Panc1 (cell line): Measurements from ENCODE around the gene CDH13. TPM values are rescaled to one million over a fixed set of nuclear protein-coding genes. Genes with fewer than 3 reads are reported as not detected.

Experiments used
- ATAC-seq: fragments of 200-7000 bp; cut with Tn5 transposase; 2 replicates; pipeline ENCODE4 v1.9.1; 2020; ENCODE audit warnings: mild to moderate bottlenecking, moderate library complexity
- BruUV-seq: library from RNA; stranded (reverse); fragments of 400-500 nt; replicated peaks from 2 replicates; lab custom pipeline; 2021; lab: Mats Ljungman, UMichigan
- CTCF ChIA-PET: fragments of 300-600 bp; sonication (Branson Sonifier 250); formaldehyde crosslinking; loops from one replicate; lab custom pipeline; 2022; ENCODE audit warnings: antibody characterized with exemption; lab: Charles Lee
- POLR2A ChIA-PET: fragments of 300-600 bp; sonication (Branson Sonifier 250); formaldehyde crosslinking; loops from one replicate; lab custom pipeline; 2022; ENCODE audit warnings: antibody characterized with exemption; lab: Charles Lee
- DNase-seq: peaks from one replicate; pipeline ENCODE4 v3.0.0-alpha.2; 2010; ENCODE audit warnings: low read depth, low spot score
- H3K27ac ChIP-seq: 2 replicates; pipeline ENCODE4 v1.5.1; 2011; ENCODE audit warnings: mild to moderate bottlenecking, low read length, inconsistent platforms
- H3K27me3 ChIP-seq: fragments of 200-500 bp; sonication (Bioruptor generic); 2 replicates; pipeline ENCODE4 v1.6.0; 2014; ENCODE audit warnings: low read length, inconsistent platforms; ENCODE audit not compliant: control insufficient read depth, insufficient read depth
- H3K36me3 ChIP-seq: fragments of 200-500 bp; sonication (Bioruptor generic); 2 replicates; pipeline ENCODE4 v1.5.1; 2014; ENCODE audit warnings: inconsistent platforms, mild to moderate bottlenecking, low read length, moderate library complexity; ENCODE audit not compliant: control insufficient read depth, insufficient read depth
- H3K4me1 ChIP-seq: 2 replicates; pipeline ENCODE4 v1.5.1; 2011; ENCODE audit warnings: inconsistent platforms, mild to moderate bottlenecking, low read length, moderate library complexity; ENCODE audit not compliant: control insufficient read depth, insufficient read depth
- H3K4me3 ChIP-seq, 2 experiments: 2 replicates each; pipeline ENCODE4 v1.5.1; 2011 to 2012; ENCODE audit warnings: low read depth in 2 of 2, low read length in 2 of 2, mild to moderate bottlenecking in 2 of 2, inconsistent platforms in 1 of 2, moderate library complexity in 1 of 2
- H3K9me3 ChIP-seq: fragments of 200-500 bp; sonication (Bioruptor generic); 2 replicates; pipeline ENCODE4 v1.5.1; 2014; ENCODE audit warnings: low read depth, mild to moderate bottlenecking, inconsistent platforms, low read length, moderate library complexity; ENCODE audit not compliant: control insufficient read depth, insufficient read depth
- POLR2AphosphoS5 ChIP-seq: IDR thresholded peaks from 2 replicates; pipeline ENCODE4 v1.6.1; 2012; ENCODE audit warnings: mild to moderate bottlenecking, low read depth, low read length, moderate library complexity
- SIN3A ChIP-seq: IDR thresholded peaks from 2 replicates; pipeline ENCODE4 v1.6.1; 2012; ENCODE audit warnings: low read depth, mild to moderate bottlenecking, low read length, moderate library complexity, borderline replicate concordance; ENCODE audit not compliant: insufficient read depth
- TCF7L2 ChIP-seq: IDR thresholded peaks from 2 replicates; pipeline ENCODE4 v1.6.1; 2011; ENCODE audit warnings: mild to moderate bottlenecking, low read depth, low read length, inconsistent platforms
- in situ Hi-C: cut with HindIII; loops from 2 replicates; pipeline ENCODE4 v1.10.0; 2016; ENCODE audit warnings: low sequenced_read_pairs, low pct_unique_long_range_greater_than_20kb
- intact Hi-C: fragments of 100-400 bp; cut with micrococcal nuclease; formaldehyde crosslinking; loops from one replicate; pipeline ENCODE4 v1.10.0; 2022; ENCODE audit not compliant: unreplicated experiment
- total RNA-seq: library from RNA; stranded (reverse); gene quantifications from one replicate; pipeline ENCODE4 v1.2.1, GENCODE V29; 2021; ENCODE audit not compliant: unreplicated experiment
- TF ChIP-seq, protein P1 (sequence below), 2 experiments: IDR thresholded peaks; 2 replicates each; pipeline ENCODE4 v1.6.1; 2011 to 2012; ENCODE audit warnings: low read depth in 2 of 2, control low read depth in 1 of 2, low read length in 1 of 2, mild to moderate bottlenecking in 1 of 2, moderate library complexity in 1 of 2; ENCODE audit not compliant: insufficient read depth in 1 of 2
- TF ChIP-seq, protein P2 (sequence below): fragments of 450-650 bp; IDR thresholded peaks from 2 replicates; pipeline ENCODE4 v1.5.1; 2017; ENCODE audit warnings: mild to moderate bottlenecking

CDH13 gene
- total RNA-seq, 1 experiment from 2014 or later, result not detected

DNA sequence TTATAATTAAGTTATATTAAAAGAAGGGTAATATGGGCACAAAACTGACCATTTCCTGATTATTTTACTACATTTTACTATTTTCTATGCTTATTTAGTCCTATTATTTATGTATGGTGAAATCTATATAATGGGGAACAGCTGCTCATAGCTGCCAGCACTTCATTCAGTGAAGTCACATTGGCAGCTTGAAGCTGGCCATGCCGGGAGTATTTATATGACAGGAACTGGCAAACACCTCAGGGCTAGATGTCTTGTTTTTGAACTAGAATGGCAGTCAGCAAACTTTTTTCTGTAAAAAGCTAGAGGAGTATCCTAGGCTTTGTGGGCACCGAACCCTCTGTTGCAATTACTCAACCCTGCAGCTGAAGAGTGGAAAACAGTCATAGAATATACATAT, 104.1 kb downstream of the CDH13 start:
- no peaks in the 10 kb centered on the region for H3K4me1 ChIP-seq

DNA sequence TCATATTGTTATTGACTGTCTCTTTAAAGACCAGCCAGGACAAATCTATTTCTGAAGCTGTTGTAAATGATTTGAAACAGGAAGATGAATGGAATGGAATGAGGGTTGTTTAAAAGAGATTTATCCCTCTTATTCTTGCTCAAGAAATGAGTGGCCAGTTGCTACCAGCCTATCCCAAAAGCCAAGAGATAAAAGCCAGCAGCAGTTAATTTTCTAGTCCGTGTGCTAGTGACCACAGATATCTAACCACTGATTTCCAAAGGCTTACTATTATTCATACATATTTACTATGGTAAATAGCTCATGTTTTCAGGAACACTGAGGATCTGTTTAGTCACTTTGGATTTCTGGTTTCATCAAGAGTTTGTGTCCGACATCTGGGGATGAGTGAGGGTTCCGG, 105.7 kb downstream of the CDH13 start:
- Histone ChIP-seq H3K27me3 (no peaks in the 10 kb centered on the region), H3K9me3 (no peaks in the 10 kb centered on the region; the same call in 1 of the 2 replicates), H3K36me3 (no peaks in the 10 kb centered on the region), H3K4me1 (no peaks in the 10 kb centered on the region), H3K4me3 (no peak overlapping the region), H3K27ac (no peak overlapping the region)
- ChIA-PET POLR2A (no interaction called here), CTCF (no interaction called here)
- no peak for DNase-seq
- no TSS peak for BruUV-seq
- in situ Hi-C loops, result no loop called here
- ATAC-seq, result no peak
- intact Hi-C loops, result loop anchor here (10.0 kb wide), 1 partner anchor 468 kb away; no protein-coding TSS in a partner anchor
- TF ChIP-seq SIN3A, result no peak
- TF ChIP-seq, protein P1, sequence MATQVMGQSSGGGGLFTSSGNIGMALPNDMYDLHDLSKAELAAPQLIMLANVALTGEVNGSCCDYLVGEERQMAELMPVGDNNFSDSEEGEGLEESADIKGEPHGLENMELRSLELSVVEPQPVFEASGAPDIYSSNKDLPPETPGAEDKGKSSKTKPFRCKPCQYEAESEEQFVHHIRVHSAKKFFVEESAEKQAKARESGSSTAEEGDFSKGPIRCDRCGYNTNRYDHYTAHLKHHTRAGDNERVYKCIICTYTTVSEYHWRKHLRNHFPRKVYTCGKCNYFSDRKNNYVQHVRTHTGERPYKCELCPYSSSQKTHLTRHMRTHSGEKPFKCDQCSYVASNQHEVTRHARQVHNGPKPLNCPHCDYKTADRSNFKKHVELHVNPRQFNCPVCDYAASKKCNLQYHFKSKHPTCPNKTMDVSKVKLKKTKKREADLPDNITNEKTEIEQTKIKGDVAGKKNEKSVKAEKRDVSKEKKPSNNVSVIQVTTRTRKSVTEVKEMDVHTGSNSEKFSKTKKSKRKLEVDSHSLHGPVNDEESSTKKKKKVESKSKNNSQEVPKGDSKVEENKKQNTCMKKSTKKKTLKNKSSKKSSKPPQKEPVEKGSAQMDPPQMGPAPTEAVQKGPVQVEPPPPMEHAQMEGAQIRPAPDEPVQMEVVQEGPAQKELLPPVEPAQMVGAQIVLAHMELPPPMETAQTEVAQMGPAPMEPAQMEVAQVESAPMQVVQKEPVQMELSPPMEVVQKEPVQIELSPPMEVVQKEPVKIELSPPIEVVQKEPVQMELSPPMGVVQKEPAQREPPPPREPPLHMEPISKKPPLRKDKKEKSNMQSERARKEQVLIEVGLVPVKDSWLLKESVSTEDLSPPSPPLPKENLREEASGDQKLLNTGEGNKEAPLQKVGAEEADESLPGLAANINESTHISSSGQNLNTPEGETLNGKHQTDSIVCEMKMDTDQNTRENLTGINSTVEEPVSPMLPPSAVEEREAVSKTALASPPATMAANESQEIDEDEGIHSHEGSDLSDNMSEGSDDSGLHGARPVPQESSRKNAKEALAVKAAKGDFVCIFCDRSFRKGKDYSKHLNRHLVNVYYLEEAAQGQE (IDR thresholded peaks at IDR 0.05; ENCODE audit: insufficient read depth in 1 of 2, low read depth in 2 of 2, low read length in 1 of 2), result no peak
- TF ChIP-seq, protein P2, sequence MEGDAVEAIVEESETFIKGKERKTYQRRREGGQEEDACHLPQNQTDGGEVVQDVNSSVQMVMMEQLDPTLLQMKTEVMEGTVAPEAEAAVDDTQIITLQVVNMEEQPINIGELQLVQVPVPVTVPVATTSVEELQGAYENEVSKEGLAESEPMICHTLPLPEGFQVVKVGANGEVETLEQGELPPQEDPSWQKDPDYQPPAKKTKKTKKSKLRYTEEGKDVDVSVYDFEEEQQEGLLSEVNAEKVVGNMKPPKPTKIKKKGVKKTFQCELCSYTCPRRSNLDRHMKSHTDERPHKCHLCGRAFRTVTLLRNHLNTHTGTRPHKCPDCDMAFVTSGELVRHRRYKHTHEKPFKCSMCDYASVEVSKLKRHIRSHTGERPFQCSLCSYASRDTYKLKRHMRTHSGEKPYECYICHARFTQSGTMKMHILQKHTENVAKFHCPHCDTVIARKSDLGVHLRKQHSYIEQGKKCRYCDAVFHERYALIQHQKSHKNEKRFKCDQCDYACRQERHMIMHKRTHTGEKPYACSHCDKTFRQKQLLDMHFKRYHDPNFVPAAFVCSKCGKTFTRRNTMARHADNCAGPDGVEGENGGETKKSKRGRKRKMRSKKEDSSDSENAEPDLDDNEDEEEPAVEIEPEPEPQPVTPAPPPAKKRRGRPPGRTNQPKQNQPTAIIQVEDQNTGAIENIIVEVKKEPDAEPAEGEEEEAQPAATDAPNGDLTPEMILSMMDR, result no peak
- TF ChIP-seq TCF7L2, result no peak
- no peak for TF ChIP-seq POLR2AphosphoS5

More for the DNA sequence above, 104.1 kb downstream of the CDH13 start:
- BruUV-seq, result no TSS peak
- no peak for ATAC-seq
- H3K4me3 ChIP-seq, result no peak overlapping the region
- ChIA-PET POLR2A (no interaction called here), CTCF (no interaction called here)
- in situ Hi-C loops (no loop called here), intact Hi-C loops (loop anchor here (10.0 kb wide), 1 partner anchor 466 kb away; no protein-coding TSS in a partner anchor)
- TF ChIP-seq SIN3A (no peak), TCF7L2 (no peak), POLR2AphosphoS5 (no peak)
- TF ChIP-seq, protein P1 (IDR thresholded peaks at IDR 0.05; ENCODE audit: insufficient read depth in 1 of 2, low read depth in 2 of 2, low read length in 1 of 2), result no peak
- TF ChIP-seq, protein P2, result no peak
- no peaks in the 10 kb centered on the region for H3K36me3 ChIP-seq
- no peak overlapping the region for H3K27ac ChIP-seq
- no peaks in the 10 kb centered on the region; the same call in 1 of the 2 replicates for H3K9me3 ChIP-seq
- no peak for DNase-seq
- H3K27me3 ChIP-seq, result no peaks in the 10 kb centered on the region
